Astrocyte (in vitro differentiated cells and primary cell): Measurements from ENCODE around the gene PRR30. TPM values are rescaled to one million over a fixed set of nuclear protein-coding genes. Genes with fewer than 3 reads are reported as not detected.

Experiments
- DNase-seq: peaks from one replicate; pipeline ENCODE4 v3.0.0-alpha.2; 2010; ENCODE audit warnings: low read depth
- FAIRE-seq: peaks from 2 replicates; lab custom pipeline; 2011; peaks lifted over from hg19 to GRCh38; lab: Jason Lieb, UNC
- H2AFZ ChIP-seq: 2 replicates; pipeline ENCODE4 v1.6.0; 2012; ENCODE audit warnings: low read depth, low read length, inconsistent platforms
- H3K27ac ChIP-seq: 2 replicates; pipeline ENCODE4 v1.5.1; 2011; ENCODE audit warnings: low read depth, low read length, inconsistent platforms
- H3K27me3 ChIP-seq: 2 replicates; pipeline ENCODE4 v1.6.0; 2011; ENCODE audit warnings: low read length, inconsistent platforms; ENCODE audit not compliant: insufficient read depth
- H3K36me3 ChIP-seq: 2 replicates; pipeline ENCODE4 v1.5.1; 2011; ENCODE audit warnings: low read length, inconsistent platforms; ENCODE audit not compliant: insufficient read depth
- H3K4me1 ChIP-seq: 2 replicates; pipeline ENCODE4 v1.5.1; 2011; ENCODE audit warnings: low read length, inconsistent platforms; ENCODE audit not compliant: insufficient read depth
- H3K4me2 ChIP-seq: 2 replicates; pipeline ENCODE4 v1.6.0; 2012; ENCODE audit warnings: low read length, inconsistent platforms
- H3K4me3 ChIP-seq: 2 replicates; pipeline ENCODE4 v1.5.1; 2011; ENCODE audit warnings: low read depth, mild to moderate bottlenecking, low read length, inconsistent platforms; ENCODE audit not compliant: insufficient read depth
- H3K79me2 ChIP-seq: 2 replicates; pipeline ENCODE4 v1.6.0; 2012; ENCODE audit warnings: mild to moderate bottlenecking, low read length, inconsistent platforms; ENCODE audit not compliant: insufficient read depth
- H3K9ac ChIP-seq: 2 replicates; pipeline ENCODE4 v1.6.0; 2012; ENCODE audit warnings: mild to moderate bottlenecking, low read length, inconsistent platforms
- H3K9me3 ChIP-seq: 2 replicates; pipeline ENCODE4 v1.5.1; 2012; ENCODE audit warnings: low read depth, mild to moderate bottlenecking, low read length, inconsistent platforms; ENCODE audit not compliant: insufficient read depth
- H4K20me1 ChIP-seq: 2 replicates; pipeline ENCODE4 v1.6.0; 2012; ENCODE audit warnings: low read length, inconsistent platforms; ENCODE audit not compliant: insufficient read depth
- H3K27ac Mint-ChIP-seq: one replicate; pipeline ENCODE4 v1.8.0; 2021; ENCODE audit warnings: mild to moderate bottlenecking, mixed read lengths; ENCODE audit not compliant: unreplicated experiment
- H3K27me3 Mint-ChIP-seq: one replicate; pipeline ENCODE4 v1.8.0; 2021; ENCODE audit warnings: low read depth, mixed read lengths; ENCODE audit not compliant: unreplicated experiment
- H3K36me3 Mint-ChIP-seq: one replicate; pipeline ENCODE4 v1.8.0; 2021; ENCODE audit warnings: low read depth, mixed read lengths; ENCODE audit not compliant: unreplicated experiment
- H3K4me1 Mint-ChIP-seq: one replicate; pipeline ENCODE4 v1.8.0; 2021; ENCODE audit warnings: low read depth, mixed read lengths; ENCODE audit not compliant: unreplicated experiment
- H3K4me3 Mint-ChIP-seq: one replicate; pipeline ENCODE4 v1.8.0; 2021; ENCODE audit warnings: mild to moderate bottlenecking, moderate library complexity, mixed read lengths; ENCODE audit not compliant: unreplicated experiment
- H3K9me3 Mint-ChIP-seq: one replicate; pipeline ENCODE4 v1.8.0; 2021; ENCODE audit warnings: mild to moderate bottlenecking, mixed read lengths; ENCODE audit not compliant: unreplicated experiment
- CTCF ChIP-seq: IDR thresholded peaks from 2 replicates; pipeline ENCODE4 v1.5.1; 2011; ENCODE audit warnings: low read depth, mild to moderate bottlenecking, inconsistent platforms, low read length, moderate library complexity; ENCODE audit not compliant: insufficient read depth
- EZH2 ChIP-seq: IDR thresholded peaks from 2 replicates; pipeline ENCODE4 v1.6.1; 2012; ENCODE audit warnings: mild to moderate bottlenecking, low read length, inconsistent platforms; ENCODE audit not compliant: insufficient read depth
- total RNA-seq: library from RNA; stranded (reverse); gene quantifications from 2 replicates; pipeline ENCODE4 v1.2.1, GENCODE V29; 2021

Gene PRR30
- total RNA-seq, 1 donor from 2014 or later = not detected

GRCh38 chr2:27179344-27180000 lies 40.3 kb upstream of the PRR30 start:
- Mint-ChIP-seq H3K36me3 (no peaks in the 10 kb centered on the region), H3K9me3 (peaks cover 4% of the 10 kb centered on the region), H3K27me3 (peaks cover 9% of the 10 kb centered on the region), H3K27ac (no peak overlapping the region), H3K4me3 (no peak overlapping the region), H3K4me1 (peaks cover 3% of the 10 kb centered on the region)
- no peak overlapping the region for H3K9ac ChIP-seq
- H3K4me1 ChIP-seq = no peaks in the 10 kb centered on the region
- H4K20me1 ChIP-seq = no peaks in the 10 kb centered on the region
- H3K27ac ChIP-seq = no peak overlapping the region
- no peak overlapping the region for H2AFZ ChIP-seq
- H3K27me3 ChIP-seq = peaks cover 36% of the 10 kb centered on the region
- no peak overlapping the region for H3K4me2 ChIP-seq
- no peaks in the 10 kb centered on the region for H3K79me2 ChIP-seq
- no peak for FAIRE-seq
- H3K4me3 ChIP-seq = no peak overlapping the region
- no peak for DNase-seq
- no peaks in the 10 kb centered on the region for H3K36me3 ChIP-seq
- TF ChIP-seq CTCF (no peak), EZH2 (no peak)
- H3K9me3 ChIP-seq = no peaks in the 10 kb centered on the region

- H3K4me3 Mint-ChIP-seq = no peak overlapping the region
Measured at GRCh38 chr2:27178469-27178868, 39.3 kb upstream of the PRR30 start.

More at GRCh38 chr2:27178469-27178868, 39.3 kb upstream of the PRR30 start:
- H3K9ac ChIP-seq = no peak overlapping the region
- H3K27ac Mint-ChIP-seq = no peak overlapping the region
- no peak for TF ChIP-seq CTCF
- no peak for TF ChIP-seq EZH2
- no peak overlapping the region for H3K27ac ChIP-seq
- no peak overlapping the region for H3K4me2 ChIP-seq
- DNase-seq (no peak), FAIRE-seq (no peak)
- peaks cover 9% of the 10 kb centered on the region for H3K27me3 Mint-ChIP-seq
- H3K9me3 ChIP-seq = no peaks in the 10 kb centered on the region
- no peaks in the 10 kb centered on the region for H3K36me3 Mint-ChIP-seq
- no peaks in the 10 kb centered on the region for H3K36me3 ChIP-seq
- no peaks in the 10 kb centered on the region for H3K79me2 ChIP-seq
- H4K20me1 ChIP-seq = no peaks in the 10 kb centered on the region
- peaks cover 46% of the 10 kb centered on the region for H3K27me3 ChIP-seq
- H3K4me1 ChIP-seq = no peaks in the 10 kb centered on the region
- H3K4me3 ChIP-seq = no peak overlapping the region
- no peak overlapping the region for H2AFZ ChIP-seq
- H3K9me3 Mint-ChIP-seq = peaks cover 4% of the 10 kb centered on the region
- peaks cover 3% of the 10 kb centered on the region for H3K4me1 Mint-ChIP-seq
